SKM-1 (cell line): ENCODE data around the gene DAD1.

Experiments used
- DNase-seq: peaks from one replicate; lab custom pipeline; 2025; ENCODE audit not compliant: unreplicated experiment; lab: John Stamatoyannopoulos, UW

The DAD1 gene

DNA sequence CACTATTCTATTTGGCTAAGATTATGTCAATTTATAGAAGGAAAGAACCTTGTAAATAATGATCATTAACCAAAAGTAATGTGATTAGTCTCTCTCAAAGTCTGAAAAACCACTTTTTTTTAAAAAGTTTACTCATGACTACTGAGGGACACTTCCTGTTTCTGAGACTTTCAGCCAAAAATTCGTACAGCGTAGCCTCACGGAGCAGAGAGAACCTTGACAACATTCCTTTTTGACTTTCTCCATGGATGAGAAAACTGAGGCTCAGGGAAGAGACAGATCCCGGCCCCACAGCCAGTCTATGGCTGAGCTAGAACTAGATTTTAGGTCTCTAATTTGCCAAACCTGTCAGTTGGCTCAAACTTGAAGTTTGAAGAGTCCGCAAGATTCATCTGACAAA is 68.2 kb downstream of the DAD1 start:
- DNase-seq: no peak

DNA sequence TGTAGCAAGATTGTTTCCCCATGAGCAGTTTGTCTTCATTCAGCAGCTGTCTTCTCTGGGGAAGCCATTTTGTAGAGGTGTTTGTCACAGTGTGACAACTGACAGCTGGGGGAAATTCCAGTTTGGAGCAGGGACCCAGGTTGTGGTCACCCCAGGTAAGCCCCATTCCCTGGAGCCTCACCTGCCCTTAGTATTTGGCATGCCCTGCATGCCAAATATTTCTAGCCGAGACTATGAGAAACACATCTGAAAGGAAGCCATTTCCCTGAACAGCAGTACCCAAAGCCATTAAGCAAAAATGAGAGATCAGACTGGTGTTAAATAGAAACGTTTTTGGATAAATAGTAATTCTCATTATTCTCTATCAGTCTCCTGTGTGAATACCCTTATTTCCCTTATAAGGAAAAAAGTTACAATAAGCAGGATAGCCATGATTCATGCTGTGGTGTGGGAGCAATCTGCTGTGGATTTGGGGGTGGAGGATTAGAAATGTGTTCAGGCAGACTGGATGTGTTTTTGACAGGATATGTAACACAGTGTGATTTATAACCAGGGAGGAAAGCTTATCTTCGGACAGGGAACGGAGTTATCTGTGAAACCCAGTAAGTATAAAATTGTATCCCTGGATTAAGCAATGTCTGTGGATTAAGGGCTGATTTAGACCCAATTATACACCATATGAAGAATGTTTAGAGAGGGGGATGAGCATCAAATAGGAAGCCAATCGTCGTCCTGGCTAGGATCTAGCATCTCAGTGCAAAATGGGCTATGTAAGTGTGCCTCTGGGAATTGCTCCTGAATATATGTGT is 68.9 kb downstream of the DAD1 start:
- DNase-seq: no peak

DNA sequence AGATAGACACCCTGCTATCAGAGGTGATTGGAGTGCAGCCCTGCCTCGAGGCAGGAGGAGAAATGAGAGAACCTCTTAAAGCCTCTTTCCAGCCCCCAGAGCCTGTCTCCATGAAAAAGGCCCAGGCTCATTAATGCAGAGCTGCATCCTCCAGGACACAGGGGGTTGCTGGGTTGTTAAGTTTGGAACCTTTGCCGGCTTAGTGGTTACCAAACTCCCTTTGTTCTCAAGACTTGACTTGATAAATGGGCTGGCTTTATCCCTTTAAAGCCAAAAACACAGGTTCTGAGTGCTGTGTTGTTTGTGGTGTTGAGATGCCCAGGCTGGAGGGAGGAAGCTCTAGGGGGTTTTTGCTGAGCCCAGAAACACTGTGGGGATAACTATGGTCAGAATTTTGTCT is 71.0 kb downstream of the DAD1 start:
- DNase-seq: no peak

DNA sequence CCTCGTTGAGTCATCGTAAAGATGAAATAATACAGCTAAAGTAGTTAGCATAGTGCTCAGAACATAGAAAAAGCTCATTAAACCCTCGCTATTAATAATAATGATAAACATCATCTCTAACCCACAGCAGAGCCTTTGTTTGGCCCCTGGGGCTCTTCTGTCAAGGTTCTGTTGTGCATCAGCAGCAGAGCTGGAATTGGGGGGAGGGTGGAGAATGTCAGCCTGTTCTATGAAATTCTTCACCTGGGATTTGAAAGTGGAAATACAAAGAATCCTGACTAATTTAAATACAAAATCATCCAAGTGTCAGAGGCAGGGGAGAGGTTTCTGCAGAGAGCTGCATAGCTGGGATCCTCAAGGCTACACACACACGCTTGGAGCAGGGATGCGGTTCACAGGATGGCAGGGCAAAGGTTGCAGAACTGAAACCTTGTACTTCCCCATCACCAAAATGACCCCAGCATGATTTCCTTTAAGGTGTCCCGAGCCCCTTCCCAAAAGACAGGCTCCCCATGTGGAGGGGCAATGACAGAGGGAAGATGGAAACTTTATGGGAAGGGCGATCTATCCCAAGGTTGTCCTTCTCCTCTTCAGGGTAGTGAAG is 71.8 kb downstream of the DAD1 start:
- no peak for DNase-seq

DNA sequence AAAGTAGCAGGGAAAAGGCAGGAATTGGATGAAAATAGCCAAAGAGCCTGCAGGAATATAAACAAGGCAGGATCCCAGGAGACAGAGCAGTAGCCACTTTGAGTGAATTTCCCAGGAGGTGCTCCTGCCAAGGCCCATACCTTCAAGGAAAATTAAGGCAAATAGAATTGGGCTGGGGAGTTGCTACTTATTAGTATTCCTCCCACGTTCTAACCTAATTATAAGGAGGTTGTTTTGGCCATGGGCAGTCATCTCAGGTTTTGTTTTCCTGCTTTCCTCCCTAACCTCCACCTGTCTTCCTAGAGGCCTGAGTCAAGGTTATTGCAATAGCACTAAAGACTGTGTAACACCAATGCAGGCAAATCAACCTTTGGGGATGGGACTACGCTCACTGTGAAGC is 73.1 kb downstream of the DAD1 start:
- DNase-seq: no peak
